CD1c-positive myeloid dendritic cell (primary cell): ENCODE data around the gene BPIFB1.
A peak's percentile ranks its signal among the peaks of the same experiment; 100 is the strongest.

Source experiments
- DNase-seq: peaks from one replicate; pipeline ENCODE4 v3.0.0-alpha.2; 2016; ENCODE audit errors: extremely low spot score

Gene BPIFB1

GRCh38 chr20:33298391-33298790, 15.4 kb downstream of the BPIFB1 start:
- DNase-seq: no peak

DNA sequence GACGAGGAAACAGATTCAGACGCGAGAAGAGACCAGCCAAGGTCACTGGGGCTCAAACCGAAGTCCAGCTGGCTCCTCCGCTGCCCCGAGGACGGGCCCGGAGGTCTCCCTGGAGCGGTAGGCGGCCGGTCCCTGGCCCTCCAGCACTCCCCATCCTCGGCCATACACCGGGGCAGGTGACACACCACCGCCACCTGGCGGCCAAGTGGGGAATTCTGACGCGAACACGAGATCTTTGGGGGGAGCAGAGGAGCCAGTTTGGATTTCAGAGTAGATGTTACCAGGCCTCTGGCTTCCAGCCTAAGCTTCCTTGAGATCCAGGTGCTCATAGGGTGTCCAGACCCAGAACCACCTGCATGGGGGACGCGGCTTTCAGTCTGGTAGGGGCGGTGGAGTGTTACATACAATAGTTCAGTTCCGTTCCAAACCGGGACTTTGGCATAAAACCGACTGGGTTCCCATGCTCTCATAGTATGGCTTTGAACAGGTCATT, 16.1 kb downstream of the BPIFB1 start:
- peak; percentile 76 for DNase-seq

- no peak for DNase-seq
Observed at GRCh38 chr20:33301192-33301930, 18.3 kb downstream of the BPIFB1 start.

DNA sequence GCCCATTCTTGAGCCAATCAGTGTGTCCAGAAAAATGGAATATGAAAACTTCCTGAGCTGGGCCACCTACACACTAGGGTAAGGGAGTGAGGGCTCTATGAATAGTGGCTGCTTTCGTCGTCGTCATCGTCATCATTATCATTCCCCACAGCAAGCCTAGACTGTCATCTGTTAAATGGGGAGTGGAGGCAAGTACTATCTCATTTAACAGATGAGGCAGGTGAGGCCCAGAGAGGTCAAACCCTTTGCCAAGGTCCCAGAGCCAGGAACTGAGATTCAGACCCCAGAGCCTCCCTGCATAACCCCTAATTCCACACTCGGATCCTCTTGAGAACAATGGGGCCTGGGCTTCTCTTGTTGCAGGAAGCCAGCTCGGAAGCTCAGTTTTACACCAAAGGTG, 20.6 kb downstream of the BPIFB1 start:
- DNase-seq: no peak

- no peak for DNase-seq
Observed at GRCh38 chr20:33304046-33304445, 21.0 kb downstream of the BPIFB1 start.

GRCh38 chr20:33305589-33306057, 22.6 kb downstream of the BPIFB1 start:
- DNase-seq: no peak

DNA sequence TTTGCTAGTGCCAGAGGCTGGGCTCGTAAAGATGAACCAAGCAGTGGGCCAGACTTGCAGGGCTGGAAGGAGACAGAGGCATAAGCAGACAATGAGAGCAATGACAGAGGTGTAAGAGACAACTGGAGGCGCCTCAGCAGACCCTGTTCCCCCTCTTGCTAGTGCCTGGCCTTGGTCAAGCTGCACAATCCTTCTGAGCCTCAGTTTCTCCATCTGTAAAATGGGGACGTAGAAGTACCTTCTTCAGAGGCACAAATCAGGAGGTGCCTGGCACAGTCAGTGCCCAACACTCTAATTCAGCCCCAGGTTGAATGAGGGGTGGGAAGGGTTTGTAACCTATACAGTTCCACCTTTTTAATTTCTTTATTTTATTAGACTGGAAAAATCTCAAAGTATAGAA, 23.2 kb downstream of the BPIFB1 start:
- DNase-seq: no peak

DNA sequence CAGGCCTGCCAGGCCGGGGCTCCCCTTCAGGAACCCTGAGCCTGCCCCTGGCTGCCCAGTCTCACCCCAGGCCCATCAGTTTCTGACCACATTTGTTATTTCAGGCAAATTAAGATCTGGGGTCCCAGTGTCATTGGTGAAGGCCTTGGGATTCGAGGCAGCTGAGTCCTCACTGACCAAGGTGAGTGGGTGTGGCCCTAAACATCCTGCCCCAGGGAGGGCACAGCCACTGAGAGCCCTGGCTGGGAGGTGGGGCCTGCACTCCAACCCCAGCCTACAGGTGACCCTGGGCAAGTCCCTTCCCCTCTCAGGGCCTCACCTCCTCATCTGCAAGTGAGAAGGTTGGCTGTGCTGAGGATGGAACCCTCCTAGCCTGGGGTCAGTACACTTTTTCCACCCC, 23.8 kb downstream of the BPIFB1 start:
- DNase-seq: no peak

- no peak for DNase-seq
Observed at GRCh38 chr20:33308668-33309067, 25.7 kb downstream of the BPIFB1 start.

DNA sequence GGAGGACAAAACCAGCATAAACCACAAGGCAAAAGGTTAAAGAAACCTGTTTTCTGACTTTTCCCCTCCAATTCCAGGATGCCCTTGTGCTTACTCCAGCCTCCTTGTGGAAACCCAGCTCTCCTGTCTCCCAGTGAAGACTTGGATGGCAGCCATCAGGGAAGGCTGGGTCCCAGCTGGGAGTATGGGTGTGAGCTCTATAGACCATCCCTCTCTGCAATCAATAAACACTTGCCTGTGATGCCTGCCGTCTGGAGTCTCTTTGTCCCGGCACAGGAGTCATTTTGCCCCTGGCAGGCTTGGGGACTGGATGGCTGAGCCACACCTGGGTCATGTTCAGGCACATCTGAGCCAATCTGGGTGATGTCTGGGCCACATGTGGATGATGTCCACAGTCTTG, 26.6 kb downstream of the BPIFB1 start:
- DNase-seq: no peak

DNA sequence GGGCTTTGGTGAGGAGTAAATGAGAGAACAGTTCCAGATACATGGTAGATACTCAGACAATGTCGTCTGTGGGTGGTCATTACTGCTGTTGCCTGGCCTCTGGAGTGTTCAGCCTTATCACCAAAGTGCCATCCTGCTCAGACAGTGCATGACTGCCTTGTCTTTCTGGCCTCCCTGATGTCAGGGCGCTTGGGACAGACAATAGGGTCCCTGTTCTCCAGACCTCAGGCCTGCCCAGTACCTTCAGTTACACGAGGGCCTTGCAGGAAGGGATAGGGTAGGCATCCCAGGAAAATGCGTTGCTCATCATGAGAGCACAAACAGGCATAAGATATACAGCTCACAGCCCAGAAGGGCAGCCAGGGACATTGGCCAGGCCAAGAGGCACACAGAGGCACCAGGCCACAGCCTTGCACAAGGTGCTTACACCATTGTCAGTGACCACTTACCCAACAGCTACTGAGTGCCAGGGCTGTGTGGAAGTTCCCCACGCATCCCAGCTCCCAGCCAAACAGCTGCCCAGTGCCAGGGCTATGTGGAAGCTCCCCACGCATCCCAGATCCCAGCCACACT, 27.4 kb downstream of the BPIFB1 start:
- DNase-seq: no peak

DNA sequence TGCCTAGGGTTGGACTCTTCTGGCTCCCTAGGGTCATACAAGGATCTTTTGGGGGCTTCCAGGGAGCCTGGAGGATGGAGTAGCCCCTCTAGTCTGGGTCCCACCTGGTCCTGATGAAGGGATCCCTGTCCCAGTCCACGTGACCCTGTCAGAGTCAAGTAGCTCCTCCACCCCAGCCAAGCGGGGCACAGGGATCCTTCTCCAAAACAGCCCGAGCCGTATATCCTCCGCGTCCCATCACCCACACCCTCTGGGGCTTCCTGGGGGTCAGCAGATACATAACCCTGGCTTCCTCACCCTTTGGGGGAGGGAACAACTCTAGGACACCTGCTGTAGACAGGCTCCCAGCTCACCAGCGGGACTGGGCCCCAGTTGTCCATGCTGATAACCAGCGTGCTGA, 28.0 kb downstream of the BPIFB1 start:
- no peak for DNase-seq

- DNase-seq: no peak
Observed at GRCh38 chr20:33311996-33312395, 29.0 kb downstream of the BPIFB1 start.

DNA sequence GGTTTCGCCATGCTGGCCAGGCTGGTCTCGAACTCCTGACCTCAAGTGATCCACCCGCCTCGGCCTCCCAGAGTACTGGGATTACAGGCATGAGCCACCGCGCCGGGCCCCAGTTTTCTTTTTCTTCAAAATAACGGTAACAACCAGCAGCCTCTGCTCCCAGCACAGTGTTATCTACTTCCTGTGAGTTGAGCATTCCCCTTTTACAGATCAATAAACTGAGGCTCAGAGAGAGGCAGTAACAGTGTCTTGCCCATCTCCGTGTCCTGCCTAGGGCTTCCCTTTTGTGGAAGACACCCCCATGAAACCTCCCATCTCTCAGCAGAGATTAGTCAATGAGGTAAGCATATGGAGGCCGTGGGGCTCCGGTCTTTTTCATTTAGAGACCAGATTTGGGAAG, 29.6 kb downstream of the BPIFB1 start:
- DNase-seq: no peak

GRCh38 chr20:33313686-33314314, 30.8 kb downstream of the BPIFB1 start:
- no peak for DNase-seq

DNA sequence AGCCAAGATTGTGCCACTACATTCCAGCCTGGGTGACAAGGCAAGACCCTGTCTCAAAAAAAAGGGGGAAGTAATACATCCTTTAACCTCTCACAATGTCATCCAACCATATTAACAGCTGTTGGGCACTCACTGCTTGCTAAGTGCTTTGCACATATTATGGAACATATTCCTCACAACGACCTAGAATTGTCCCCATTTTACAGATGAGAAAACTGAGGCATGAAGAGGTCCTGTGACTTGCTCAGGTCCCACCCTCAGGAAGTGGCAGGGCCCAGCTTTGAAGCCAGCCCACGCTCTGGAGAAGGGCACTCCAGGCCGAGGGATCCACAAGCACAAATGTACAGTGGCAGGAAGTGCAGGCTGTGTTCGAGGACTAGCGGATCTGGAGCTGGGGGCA, 33.3 kb downstream of the BPIFB1 start:
- no peak for DNase-seq

DNA sequence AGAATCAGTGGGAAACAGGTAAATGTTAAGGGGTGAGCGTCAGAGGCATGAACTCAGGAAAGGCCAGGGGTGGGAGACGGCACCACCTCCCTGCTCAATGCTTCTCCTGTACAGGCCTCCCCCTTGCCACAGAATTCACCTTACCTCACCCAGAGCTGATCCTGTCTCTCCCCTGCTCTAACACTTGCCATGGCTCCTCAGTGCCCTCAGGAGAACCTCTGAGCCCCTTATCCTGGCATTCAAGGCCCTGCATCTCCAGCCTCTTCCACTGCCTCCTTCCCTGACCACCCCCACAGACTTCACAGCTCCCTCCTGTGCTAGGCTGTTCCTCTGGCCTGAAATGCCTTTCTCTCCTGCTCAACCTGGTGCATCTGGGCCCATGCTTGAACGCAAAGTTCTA, 33.9 kb downstream of the BPIFB1 start:
- DNase-seq: no peak

DNA sequence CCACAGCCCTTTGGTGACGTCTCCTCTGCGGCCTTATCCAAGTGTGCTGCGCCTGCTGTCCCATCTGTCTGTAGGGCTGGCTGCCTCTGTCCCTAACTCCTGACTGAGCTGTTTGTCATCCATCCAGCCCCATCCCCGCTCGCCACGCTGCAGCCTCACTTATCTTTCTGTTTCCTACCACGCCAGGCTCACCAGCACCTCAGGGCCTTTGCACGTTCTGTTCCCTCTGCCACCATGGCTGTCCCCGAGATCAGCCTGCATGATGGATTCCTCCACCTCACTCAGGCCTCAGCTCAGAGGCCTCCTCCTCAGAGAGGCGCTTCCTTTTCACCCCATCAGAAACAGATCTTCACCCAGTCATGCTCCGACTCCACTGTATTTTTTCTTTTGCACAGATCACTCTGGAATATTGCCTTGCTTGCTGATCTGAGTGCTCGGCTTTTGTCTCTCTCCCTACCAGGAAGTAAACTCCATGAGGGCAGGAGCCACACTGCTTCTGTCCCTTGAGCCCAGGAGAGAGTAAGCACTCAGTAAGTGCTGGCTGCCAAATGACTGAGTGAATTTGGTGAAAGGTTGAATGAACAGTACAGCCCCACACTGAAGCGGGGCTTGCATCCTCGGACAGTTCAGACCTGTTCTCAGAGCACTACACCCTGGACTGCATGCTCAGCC, 34.5 kb downstream of the BPIFB1 start:
- no peak for DNase-seq

GRCh38 chr20:33318096-33318429, 35.0 kb downstream of the BPIFB1 start:
- DNase-seq: no peak

DNA sequence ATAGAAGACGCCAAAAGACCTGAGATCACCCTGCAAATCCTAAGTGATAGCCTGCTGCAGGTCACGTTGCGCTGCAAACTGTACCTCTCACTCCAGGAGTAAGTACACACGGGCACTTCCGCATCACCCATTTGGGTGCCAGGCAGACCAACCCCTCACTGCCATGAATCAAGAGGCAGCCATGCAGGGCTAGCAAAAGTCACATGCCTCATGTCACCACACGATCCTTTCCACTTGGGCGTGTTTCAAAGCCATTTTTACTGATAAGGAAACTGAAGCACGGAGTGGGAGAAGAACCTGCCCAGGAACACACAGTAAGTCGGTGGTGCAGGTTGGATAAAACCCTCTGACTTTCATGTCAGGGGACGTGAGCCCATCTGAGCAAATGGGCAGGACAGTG, 37.0 kb downstream of the BPIFB1 start:
- DNase-seq: no peak

- DNase-seq: no peak
Observed at GRCh38 chr20:33322456-33322855, 39.4 kb downstream of the BPIFB1 start.

GRCh38 chr20:33323236-33323635, 40.2 kb downstream of the BPIFB1 start:
- DNase-seq: no peak

DNA sequence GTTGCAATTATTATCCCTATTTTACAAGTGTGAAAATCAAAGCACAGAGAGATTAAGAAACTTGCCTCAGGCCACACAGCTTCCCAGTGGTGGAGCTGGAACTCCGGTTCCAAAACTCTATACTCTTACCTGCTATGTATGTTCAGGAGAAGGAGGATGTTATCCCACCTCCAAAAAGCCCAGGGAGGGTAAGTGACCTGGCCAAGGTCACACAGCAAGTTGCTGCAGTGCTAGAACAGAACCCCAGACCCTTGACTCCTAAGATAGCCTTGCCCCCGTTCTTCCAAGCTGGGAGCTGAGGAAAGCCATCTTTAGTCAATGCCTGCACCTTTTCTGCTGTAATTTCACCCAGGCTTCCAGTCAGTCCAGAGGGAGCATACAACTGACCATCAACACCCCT, 42.3 kb downstream of the BPIFB1 start:
- DNase-seq: no peak
